Measurements from ENCODE around the gene SUPT3H.

Gene SUPT3H

GRCh38 chr6:45000833-45001232 is 376.9 kb downstream of the SUPT3H start:
- no peak for TF ChIP-seq CTCF (IDR thresholded peaks at IDR 0.05; ENCODE audit: borderline replicate concordance, insufficient read depth, low read depth, low read length)
- H3K4me3 ChIP-seq (ENCODE audit: low read depth, low read length), result no peak overlapping the region

- TF ChIP-seq CTCF (IDR thresholded peaks at IDR 0.05; ENCODE audit: borderline replicate concordance, insufficient read depth, low read depth, low read length), result no peak
- no peak overlapping the region for H3K4me3 ChIP-seq (ENCODE audit: low read depth, low read length)
These were observed 378.7 kb downstream of the SUPT3H start for GRCh38 chr6:44999066-44999465.

GRCh38 chr6:44995486-44996132 is 382.1 kb downstream of the SUPT3H start:
- no peak overlapping the region for H3K4me3 ChIP-seq (ENCODE audit: low read depth, low read length)
- no peak for TF ChIP-seq CTCF (IDR thresholded peaks at IDR 0.05; ENCODE audit: borderline replicate concordance, insufficient read depth, low read depth, low read length)

GRCh38 chr6:44989391-44989790 is 388.3 kb downstream of the SUPT3H start:
- TF ChIP-seq CTCF (IDR thresholded peaks at IDR 0.05; ENCODE audit: borderline replicate concordance, insufficient read depth, low read depth, low read length), result no peak
- no peak overlapping the region for H3K4me3 ChIP-seq (ENCODE audit: low read depth, low read length)

- TF ChIP-seq CTCF (IDR thresholded peaks at IDR 0.05; ENCODE audit: borderline replicate concordance, insufficient read depth, low read depth, low read length), result no peak
These were observed 392.7 kb downstream of the SUPT3H start for GRCh38 chr6:44985006-44985405.

GRCh38 chr6:44983467-44984365 is 394.0 kb downstream of the SUPT3H start:
- no peak for TF ChIP-seq CTCF (IDR thresholded peaks at IDR 0.05; ENCODE audit: borderline replicate concordance, insufficient read depth, low read depth, low read length)
- H3K4me3 ChIP-seq (ENCODE audit: low read depth, low read length), result no peak overlapping the region

More at GRCh38 chr6:44985006-44985405, 392.7 kb downstream of the SUPT3H start:
- no peak overlapping the region for H3K4me3 ChIP-seq (ENCODE audit: low read depth, low read length)
